Middle frontal gyrus (tissue), 1 donor: Measurements from ENCODE around the gene SLFNL1.

Experiments used
- DNase-seq: peaks from one replicate; pipeline ENCODE4 v3.0.0-alpha.2; 2015; ENCODE audit warnings: low spot score; ENCODE audit errors: extremely low spot score

Gene SLFNL1

DNA sequence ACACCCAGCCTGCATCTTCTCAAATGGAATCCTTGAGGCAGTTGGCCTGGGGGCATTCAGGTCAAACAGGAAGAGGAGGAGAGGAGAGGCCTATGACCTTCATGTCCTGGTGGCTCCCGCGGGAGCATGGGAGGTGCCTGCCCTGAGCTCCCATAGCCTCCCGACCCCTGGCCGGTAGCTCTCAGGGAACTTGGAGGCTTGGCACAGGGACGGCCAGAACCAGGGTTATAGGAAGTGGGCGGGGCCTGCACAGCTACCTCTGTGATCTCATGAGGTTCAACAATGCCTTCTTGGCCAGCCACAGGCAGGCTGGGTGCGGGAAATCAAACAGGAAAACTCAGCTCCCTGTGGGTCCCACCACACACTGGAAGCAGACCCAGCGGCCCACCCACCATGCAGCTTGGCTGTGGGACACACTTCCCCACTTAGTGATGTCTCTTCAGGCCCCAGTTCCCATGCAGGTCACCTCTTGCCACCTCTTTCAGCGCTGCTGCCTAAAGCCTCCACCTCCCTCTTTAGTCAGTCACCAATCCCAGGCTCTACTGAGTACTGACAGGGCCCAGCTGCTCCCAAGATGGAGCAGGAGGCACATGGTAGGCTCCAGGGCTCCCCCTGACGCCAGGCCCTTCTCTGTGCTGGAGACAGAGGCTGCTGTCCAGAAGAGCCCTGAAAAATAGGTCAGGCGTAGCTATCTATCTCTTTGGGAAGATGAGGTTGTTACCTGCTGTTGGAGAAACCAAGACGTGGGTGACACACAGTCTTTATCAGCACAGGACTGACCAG, at the start of gene SLFNL1:
Gene SLFNL1, minus strand, starts transcription at position 200 of the 783 bp plus-strand sequence. CDS start 1,065 bp downstream, outside the sequence.
- DNase-seq: no peak

DNA sequence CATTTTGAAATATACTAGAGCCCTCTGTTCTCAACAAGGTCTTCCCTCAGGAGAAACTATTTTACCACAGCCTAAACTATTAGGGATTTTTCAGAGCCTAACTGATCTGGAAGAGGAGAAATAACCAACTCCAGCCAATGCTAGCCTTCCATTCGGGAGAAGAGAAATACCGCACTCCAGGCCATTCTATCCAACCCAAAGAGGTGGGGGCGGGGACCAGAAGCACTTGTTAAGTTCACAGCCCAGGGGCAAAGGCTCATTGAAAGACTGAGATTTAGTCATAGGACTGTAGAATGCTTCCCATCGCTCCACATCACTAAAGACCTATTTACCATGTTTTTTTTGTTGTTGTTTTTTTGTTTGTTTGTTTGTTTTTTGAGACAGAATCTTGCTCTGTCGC, 35.4 kb upstream of the SLFNL1 start:
- no peak for DNase-seq

DNA sequence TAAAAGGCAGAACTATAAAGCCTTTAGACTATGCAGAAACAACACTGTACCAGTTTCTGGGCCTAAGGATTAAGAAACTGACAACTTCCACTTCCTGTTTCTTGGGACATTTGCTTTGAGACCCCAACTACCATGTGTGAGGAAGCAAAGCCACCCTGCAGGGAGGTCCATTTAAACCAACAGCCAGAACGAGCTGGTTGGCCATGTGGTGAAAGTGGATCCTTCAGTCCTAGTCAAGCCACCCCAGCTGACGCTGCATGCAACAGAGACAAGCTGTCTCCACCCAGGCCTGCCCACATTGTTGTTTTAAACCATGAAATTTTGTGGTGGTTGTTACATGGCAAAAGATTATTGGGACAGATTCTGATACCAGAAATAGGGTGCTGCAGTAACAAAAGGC, 31.8 kb upstream of the SLFNL1 start:
- no peak for DNase-seq

DNA sequence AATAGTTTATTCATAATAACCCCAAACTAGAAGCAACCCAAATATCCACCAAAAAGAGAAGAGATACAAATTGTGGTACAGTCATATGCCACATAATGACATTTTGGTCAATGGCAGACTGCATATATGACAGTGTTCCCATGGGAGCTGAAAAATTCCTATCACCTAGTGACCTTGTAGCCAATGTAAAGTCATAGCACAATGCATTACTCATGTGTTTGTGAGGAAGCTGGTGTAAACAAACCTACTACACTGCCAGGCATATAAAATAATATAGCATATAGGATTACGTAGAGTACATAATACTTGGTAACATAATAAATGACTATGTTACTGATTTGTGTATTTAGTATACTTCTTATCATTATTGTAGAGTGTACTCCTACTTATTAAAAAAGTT, 29.5 kb upstream of the SLFNL1 start:
- no peak for DNase-seq

DNA sequence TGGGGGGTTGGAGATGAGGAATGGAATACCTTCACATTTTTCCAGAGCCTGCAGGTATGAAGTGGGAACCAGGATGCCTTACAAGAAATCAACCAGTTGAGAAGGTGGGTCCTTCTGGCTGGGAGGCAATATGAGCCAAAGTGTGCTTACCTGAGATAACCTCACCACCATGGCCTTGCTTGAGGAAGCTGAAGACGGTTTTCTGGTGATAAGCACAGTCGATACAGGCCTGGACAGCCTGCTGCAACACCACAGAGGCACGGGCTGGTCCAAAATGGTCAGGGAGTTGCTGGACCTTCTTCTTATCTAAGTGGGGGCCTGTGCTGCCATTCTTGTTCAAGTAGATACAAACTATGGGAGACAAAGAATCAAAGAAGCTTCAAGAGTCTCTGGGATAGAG, 27.0 kb upstream of the SLFNL1 start:
- DNase-seq: no peak

DNA sequence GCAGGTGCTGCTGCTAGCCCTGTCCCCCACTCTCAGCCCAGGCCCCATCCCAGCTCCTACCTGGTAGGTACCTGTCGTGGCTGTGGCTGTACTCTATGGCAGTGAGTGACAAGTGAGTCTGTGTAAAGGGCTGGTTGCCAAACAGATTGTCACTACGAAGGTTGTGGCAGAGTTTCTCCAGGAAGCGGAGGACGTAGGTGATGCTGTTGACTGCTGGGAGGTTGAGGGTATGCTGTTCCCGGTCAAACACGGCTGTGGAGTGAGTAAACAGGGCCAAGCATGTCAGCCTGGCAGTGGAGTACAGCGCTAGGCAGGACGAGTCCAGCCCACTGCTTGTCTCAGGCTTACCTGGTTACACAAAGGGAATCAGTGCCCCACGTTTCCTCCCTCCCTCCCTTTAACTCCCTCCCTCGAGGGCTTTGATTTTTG, 24.8 kb upstream of the SLFNL1 start:
- no peak for DNase-seq

DNA sequence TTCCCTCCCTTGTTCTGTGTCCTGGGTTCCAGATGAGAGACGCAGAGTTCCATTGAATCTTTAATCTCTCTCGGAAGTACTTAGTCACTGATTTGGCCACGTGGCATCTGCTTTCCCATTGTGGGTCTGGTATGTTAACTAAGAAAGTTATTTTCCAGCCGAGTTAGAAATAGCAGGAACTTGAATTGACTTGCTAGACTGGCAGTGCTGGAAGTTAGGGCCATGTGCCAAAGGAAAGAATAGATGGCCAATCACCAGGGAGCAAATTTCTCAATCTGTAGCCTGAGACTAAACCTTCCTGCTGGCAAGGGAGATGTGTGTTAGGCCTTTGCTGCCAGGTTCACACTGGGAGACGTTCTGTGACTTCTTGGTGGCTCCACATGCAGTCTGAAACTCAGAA, 24.2 kb upstream of the SLFNL1 start:
- no peak for DNase-seq

DNA sequence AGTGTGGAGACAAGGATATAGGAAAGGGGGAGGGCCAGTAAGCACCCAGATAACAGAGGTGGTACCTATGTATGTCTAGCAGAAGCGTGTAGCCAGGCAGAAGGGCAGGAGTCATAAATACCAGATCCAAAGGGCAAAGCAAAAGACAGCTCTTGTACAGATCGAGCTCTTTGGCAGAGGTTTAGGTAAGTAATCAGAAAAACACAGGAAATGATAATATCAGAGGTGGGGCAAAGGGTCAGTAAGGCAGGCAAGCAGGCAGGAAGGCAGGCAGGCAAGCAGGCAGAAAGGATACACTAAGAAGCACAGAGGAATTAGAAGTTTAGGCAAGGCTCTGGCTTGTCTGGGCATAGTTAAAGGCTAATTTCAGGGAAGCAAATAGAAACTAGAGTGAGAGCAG, 22.7 kb upstream of the SLFNL1 start:
- no peak for DNase-seq

DNA sequence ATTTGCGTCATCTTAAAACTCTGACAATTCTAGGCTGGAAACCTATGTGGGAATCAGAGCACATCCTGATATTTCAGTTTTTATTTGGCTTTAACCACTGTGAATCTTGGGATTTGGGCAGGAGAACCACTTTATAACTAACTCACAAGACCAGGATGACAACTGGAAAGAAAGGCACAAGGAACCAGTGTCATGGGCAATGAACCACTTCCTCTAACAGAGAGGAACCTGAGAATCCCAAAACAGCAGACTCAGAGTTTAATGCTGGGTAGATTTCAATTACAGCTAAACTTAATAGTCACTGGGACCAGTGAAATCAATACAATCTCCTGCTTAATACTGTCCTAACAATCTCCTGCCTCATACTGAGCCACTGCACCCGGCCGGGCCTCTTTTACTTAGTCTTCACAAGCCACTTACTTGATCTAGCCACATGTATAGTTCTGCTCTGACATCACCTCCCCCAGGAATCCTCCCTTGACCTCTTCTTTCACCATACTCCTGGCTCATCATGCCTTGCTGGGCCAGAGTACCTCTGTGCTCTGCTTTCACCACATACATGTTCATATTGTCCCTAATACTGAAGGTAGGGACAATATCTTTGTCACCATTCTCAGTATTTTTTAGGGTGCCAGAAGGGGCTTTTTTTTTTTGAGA, 20.2 kb upstream of the SLFNL1 start:
- no peak for DNase-seq

DNA sequence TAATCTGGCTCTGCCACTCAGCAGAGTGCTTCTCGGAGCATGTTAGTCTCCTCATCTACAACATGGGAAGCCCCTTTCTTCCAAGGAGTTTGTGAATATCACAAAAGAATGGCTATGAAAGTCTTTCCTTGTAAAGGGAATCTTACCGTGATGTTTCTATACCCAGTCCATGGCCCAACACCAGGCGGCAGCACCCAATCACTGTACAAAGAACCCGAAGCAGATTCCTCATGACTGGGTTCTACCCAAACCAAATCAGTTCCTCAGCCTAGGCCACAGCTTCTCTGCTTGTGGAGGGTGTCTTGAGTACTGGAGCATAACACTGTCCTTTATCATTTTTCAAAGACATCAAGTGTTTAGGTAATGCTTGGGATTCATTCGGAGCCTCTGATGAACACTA, 16.6 kb upstream of the SLFNL1 start:
- DNase-seq: no peak

DNA sequence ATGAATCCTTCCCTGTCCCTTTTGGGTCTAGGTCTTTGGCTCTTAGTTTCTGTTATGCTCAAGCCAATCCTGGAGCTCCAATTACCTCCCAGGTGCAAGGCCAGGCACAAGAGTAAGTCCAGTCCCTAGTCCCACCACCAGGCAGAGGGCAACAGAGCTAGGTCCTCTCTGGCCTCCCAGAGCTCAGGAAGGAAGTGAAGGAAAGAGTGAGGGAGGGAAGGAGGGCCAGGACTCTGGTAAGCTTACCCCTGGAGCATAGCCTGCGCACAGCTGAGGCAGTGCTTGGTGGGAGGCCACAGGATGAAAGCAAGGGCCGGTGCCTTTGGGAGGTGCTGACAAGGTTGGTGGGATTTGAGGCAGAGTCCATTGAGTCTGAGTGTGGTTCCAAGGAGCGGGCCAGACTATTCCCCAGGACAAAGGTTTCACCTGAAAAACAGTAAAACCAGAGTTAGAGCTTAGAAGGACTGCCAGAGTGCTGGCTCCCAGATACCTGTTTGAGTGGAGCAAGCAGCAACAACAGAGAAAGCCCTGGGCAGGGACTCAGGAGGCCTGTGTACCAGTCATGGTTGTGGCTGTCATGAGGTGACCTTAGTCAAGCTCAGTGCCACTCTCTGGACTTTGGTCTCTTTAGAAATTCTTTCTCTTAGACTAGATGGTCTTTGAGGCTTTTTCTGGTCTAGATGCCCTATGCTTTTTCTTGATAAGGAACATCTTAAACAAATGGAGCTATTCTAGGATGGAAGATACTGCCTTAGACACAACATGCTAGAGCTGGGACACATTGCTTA, 15.8 kb upstream of the SLFNL1 start:
- no peak for DNase-seq

DNA sequence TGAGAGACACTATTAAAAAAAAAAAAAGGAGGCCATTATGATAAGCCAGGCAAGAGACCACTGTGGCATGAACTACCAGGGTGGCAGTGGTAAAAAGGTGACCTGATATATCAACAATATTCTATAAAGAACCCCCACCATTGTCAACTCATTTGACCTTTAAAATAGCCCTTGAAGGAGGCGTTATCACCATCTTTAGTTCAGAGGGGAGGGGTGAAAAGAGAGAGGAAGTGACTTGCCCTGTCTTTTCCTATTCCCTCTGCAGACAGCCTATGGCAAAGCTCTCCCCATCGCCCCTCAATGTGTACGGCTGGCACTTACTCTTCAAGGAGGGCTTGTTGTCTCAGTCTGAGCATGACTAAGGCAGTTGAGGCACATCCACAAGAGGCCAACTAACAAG, 11.7 kb upstream of the SLFNL1 start:
- no peak for DNase-seq

DNA sequence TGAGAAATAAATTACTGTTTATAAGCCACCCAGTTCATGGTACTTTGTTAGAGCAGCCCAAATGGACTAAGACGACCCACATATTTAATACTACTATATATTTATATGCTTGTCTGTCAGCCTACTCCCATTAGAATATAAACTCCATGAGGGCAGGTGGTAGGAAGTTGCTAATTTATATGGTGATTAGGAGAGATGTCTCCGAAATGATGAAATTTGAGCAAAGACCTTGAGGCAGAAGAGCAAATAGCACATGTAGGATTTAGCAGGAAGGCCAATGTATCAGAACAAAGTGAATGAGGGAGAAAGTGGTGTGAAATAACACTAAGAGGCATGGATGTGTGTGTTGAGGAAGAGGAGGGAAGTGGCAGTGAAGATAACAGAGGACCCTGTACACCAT, 10.6 kb upstream of the SLFNL1 start:
- DNase-seq: no peak

DNA sequence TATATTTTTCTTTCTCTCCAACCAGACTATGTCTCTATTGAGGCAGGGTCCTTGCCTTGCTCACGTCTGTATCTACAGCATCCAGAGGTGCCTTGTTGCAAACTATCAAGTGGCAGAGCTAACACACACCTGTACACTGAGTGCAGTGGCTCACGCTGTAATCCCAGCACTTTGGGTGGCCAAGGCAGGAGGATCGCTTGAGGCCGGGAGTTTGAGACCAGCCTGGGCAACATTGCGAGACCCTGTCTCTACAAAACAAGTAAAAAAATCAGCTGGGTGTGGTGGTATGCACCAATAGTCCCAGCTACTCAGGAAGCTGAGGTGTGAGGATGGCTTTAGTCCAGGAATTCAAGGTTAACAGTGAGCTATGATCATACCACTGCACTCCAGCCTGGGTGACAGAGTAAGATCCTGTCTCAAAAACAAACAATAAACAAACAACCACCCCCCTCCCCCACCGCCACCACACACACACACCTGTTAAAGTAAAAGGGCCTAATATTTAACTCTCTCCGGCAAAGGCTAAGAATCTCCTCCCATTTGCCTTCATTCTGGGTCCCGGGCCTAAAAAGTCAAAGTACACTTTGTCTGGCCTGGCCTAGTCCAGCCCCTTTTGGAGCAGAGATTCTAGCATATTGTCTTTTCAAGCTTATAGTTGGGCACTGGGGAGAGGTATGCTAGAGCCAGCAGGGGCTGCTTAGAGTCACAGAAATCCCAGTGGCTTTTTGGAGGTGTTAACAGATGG, 9.5 kb upstream of the SLFNL1 start:
- DNase-seq: no peak

DNA sequence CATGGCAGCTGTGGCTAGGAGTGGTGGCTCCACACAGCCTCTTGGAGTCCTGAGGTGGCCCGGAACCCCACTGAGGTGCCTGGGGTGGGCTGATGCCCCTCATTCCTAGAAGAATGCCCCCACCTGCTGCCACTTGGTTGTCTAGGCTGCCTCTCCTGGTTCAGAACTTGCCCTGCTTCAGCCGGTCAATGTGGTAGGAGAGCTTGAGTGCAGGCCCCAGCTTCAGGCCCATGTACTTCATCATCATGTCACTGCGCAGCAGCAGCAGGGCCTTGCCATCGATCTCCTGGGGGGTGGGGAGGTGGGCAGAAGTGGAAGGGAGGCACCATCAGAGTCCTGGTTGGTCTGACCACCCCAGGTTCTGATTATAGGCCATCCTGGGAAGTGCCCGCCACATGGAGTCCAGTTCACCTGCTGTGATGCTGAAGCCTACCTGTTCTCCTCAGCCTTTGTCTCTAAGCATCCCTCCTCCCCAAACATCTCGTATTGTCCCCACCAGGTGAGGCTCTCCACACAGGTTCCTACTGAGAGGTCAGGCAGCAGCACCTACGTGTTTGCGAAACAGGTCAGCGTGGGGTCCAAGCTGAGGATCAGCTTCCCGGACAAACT, 6.6 kb upstream of the SLFNL1 start:
- DNase-seq: no peak

DNA sequence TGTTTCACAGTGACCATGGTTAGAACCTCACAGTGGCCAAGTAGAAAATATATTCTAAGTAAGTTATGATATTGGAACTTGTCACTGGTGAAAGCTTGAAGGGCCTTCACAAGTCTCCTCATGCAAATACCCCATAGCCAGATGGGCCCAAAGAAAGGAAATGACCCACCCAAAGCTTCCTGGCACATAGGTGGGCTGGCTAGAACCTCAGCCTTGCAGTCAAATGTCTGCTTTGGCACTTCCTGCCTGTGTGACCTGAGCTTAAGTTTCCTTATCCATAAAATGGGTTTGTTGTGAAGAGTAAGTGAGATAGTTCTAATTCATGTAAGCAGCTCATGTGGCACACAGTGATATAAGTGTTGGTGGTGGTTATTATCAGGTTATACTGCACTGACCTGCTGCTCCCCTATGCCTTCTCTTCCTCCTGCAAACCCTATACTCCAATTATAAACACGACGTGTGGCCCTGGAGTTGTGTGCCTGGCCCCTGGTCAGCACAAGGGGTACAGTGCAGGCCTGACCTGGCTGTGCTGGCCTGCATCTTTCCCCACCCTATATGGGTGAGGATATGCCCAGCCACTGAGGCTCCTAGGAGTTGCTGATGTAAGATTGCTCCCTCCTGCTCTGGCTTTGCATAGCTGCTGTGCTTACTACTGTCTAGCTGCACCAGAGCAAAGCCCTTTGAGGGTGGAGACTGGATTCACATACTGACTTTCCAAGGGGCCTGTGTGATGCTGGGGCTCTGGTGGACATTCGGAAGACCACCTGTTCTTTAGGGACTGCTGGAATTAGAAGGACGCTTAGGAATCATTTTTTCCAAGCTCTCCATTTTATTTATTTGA, 4.7 kb upstream of the SLFNL1 start:
- no peak for DNase-seq

DNA sequence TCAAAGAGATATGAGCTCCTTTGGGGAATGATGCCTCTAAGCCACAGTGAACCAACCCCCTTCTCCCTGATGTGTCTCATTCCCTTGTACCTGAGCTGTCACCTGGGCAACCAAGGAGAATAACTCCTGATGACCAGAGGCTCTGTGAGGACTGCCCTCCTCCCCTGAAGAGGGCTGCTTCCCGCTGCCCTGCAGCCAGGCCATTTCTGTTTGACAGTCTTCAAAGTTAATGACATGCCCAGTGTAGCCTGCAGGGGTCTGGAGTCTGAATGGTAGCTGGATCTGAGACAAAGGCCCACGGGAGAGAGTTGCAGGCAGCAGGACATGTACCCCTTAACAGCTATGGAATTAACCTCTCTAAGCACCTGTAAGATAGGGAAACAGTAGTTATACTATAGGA, 3.4 kb upstream of the SLFNL1 start:
- DNase-seq: no peak

DNA sequence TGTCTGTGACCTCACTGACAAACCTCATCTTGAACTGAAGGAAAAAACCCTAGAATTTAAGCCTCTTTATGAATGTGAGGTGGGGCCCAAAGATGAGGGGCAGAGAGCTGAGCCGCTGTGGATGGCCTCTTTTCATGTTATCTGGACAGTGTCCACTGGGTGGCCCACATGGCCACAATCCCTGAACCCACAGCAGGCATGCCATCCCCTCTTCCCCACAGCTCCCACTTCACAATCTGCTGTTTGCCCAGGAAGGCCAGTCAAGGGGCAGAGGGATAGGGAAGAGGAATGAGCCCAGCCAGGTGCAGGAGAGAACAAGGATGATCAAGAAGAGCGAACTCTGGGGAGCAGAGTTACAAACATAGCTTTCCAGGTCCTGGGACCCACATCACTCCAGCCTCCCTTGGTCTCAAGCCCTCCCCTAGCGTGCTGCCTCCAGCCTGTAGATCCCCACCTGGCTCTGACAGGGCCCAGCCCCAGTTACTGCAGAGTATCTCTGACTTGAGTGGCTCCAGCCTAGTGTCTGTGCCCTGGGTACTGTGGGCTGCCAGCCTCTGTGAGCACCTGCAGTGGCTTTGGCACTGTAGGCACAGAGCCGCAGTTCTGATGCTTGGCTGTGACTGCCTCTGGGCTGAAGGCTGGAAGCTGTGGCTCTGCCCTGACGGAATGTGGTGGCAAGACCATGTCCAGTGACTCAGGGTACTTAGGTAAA, 1.9 kb upstream of the SLFNL1 start:
- DNase-seq: no peak

DNA sequence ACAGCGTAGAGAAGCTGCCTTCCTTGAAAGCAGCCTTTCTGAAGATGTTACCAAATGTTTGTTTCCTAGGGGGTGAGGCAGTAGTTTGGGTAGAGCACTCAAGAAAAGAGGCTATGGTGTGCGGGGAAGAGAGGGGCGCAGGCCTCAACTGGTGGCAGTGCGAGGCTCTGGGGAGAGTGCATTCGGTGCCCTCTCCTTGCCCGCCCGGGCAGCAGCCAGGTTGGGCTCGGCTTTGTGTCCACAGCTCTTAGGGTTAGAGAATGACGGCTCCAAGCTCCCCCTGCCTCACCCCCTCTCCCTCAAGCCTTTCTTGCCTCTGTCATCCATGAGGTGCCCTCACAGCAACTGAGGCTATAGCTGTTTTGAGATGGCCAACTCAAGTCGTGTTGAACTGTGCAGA, 899 bp upstream of the SLFNL1 start:
- no peak for DNase-seq

DNA sequence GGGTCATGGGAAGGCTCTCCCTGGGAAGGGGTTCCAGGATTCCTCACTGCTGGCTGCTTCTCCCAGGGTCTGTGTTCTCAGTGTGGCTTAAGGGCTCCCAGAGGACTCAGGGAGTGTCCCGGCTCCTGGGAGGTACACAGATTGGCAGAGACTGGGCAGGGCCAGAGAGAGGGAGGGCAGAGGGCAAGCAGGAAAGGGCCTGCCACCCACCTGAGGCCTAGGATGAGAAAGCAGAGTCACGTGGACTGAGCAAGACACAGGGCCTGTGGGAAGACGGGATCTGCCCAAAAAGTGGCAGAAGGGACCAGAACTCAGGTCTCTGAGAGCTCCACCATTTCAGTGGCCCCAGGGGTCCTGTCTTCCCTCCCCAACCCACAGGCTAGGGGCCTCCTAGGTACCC, 871 bp downstream of the SLFNL1 start:
- DNase-seq: no peak
